Fibroblast of lung (primary cell): ENCODE data around the gene ZNF700. TPM values are rescaled to one million over a fixed set of nuclear protein-coding genes. Genes with fewer than 3 reads are reported as not detected.
"Not testable (repeated sequence)": the region's sequence is repeated elsewhere in the genome, so short reads cannot be mapped to it uniquely, and the experiment has no call there.

Experiments used
- DNase-seq, 2 donors: peaks; one replicate each; pipeline versions ENCODE4 v3.0.0 to v3.0.0-alpha.2; 2010; ENCODE audit warnings: low read depth in 2 of 2
- H2AFZ ChIP-seq: 2 replicates; pipeline ENCODE4 v1.5.1; 2012; ENCODE audit warnings: low read length, control low read depth, inconsistent platforms
- H3K27ac ChIP-seq: 2 replicates; pipeline ENCODE4 v1.5.1; 2011; ENCODE audit warnings: low read length, control low read depth; ENCODE audit not compliant: insufficient read depth
- H3K27me3 ChIP-seq: 2 replicates; pipeline ENCODE4 v1.5.1; 2011; ENCODE audit warnings: mild to moderate bottlenecking, low read length; ENCODE audit not compliant: control insufficient read depth, insufficient read depth
- H3K36me3 ChIP-seq: 2 replicates; pipeline ENCODE4 v1.5.1; 2011; ENCODE audit warnings: low read length; ENCODE audit not compliant: control insufficient read depth, insufficient read depth
- H3K4me1 ChIP-seq: 2 replicates; pipeline ENCODE4 v1.5.1; 2011; ENCODE audit warnings: low read length; ENCODE audit not compliant: control insufficient read depth, insufficient read depth; ENCODE audit errors: extremely low read depth
- H3K4me2 ChIP-seq: 2 replicates; pipeline ENCODE4 v1.5.1; 2011; ENCODE audit warnings: low read length, control low read depth; ENCODE audit not compliant: insufficient read depth; ENCODE audit errors: extremely low read depth
- H3K4me3 ChIP-seq, 4 experiments: fragments of 200-600 bp in 1 of 4; sonication (generic) in 1 of 4; replicated peaks in 1 of 4; 2 replicates each; pipeline ENCODE4 v1.5.1; 2011 to 2016; ENCODE audit warnings: low read length in 4 of 4, low read depth in 3 of 4, mild to moderate bottlenecking in 3 of 4, control low read depth in 2 of 4, inconsistent platforms in 1 of 4, mixed read lengths in 1 of 4; ENCODE audit not compliant: insufficient read depth in 1 of 4; ENCODE audit errors: control extremely low read depth in 1 of 4
- H3K79me2 ChIP-seq: 2 replicates; pipeline ENCODE4 v1.5.1; 2012; ENCODE audit warnings: mild to moderate bottlenecking, low read length, inconsistent platforms; ENCODE audit not compliant: control insufficient read depth, insufficient read depth
- H3K9ac ChIP-seq: 2 replicates; pipeline ENCODE4 v1.5.1; 2011; ENCODE audit warnings: mild to moderate bottlenecking, low read length, control low read depth; ENCODE audit not compliant: insufficient read depth
- H3K9me3 ChIP-seq: 2 replicates; pipeline ENCODE4 v1.5.1; 2012; ENCODE audit warnings: low read depth, low read length; ENCODE audit not compliant: control insufficient read depth, insufficient read depth
- H4K20me1 ChIP-seq: 2 replicates; pipeline ENCODE4 v1.5.1; 2011; ENCODE audit warnings: low read length; ENCODE audit not compliant: control insufficient read depth, insufficient read depth; ENCODE audit errors: extremely low read depth
- EZH2 ChIP-seq: IDR thresholded peaks from 2 replicates; pipeline ENCODE4 v1.5.1; 2012; ENCODE audit warnings: low read length, control low read depth, mild to moderate bottlenecking; ENCODE audit errors: missing control alignments
- polyA plus RNA-seq, 2 donors: library from polyadenylated mRNA; depleted of rRNA in 1 of 2; stranded (reverse) in 1 of 2; unstranded in 1 of 2; fragments of >200 nt; gene quantifications; 2 replicates each; pipeline ENCODE4 v1.2.1, GENCODE V29; 2011 to 2012; ENCODE audit warnings: missing spikeins in 1 of 2
- total RNA-seq: library from RNA; depleted of rRNA; stranded (reverse); fragments of >200 nt; gene quantifications from 2 replicates; pipeline ENCODE4 v1.2.1, GENCODE V29; 2014
- TF ChIP-seq, protein P1 (sequence below), 2 donors: IDR thresholded peaks in 1 of 2; conservative IDR thresholded peaks in 1 of 2; 1 replicate in 1 of 2; 2 replicates in 1 of 2; pipeline ENCODE4 v1.5.1; 2011 to 2012; ENCODE audit warnings: low read length in 2 of 2, control low read depth in 1 of 2, inconsistent platforms in 1 of 2, low read depth in 1 of 2, mild to moderate bottlenecking in 1 of 2

ZNF700 gene
- total and polyA plus RNA-seq, 2 donors (not counting 1 experiment from before 2014, with no cell fraction given): 5.7 to 12.4 TPM

DNA sequence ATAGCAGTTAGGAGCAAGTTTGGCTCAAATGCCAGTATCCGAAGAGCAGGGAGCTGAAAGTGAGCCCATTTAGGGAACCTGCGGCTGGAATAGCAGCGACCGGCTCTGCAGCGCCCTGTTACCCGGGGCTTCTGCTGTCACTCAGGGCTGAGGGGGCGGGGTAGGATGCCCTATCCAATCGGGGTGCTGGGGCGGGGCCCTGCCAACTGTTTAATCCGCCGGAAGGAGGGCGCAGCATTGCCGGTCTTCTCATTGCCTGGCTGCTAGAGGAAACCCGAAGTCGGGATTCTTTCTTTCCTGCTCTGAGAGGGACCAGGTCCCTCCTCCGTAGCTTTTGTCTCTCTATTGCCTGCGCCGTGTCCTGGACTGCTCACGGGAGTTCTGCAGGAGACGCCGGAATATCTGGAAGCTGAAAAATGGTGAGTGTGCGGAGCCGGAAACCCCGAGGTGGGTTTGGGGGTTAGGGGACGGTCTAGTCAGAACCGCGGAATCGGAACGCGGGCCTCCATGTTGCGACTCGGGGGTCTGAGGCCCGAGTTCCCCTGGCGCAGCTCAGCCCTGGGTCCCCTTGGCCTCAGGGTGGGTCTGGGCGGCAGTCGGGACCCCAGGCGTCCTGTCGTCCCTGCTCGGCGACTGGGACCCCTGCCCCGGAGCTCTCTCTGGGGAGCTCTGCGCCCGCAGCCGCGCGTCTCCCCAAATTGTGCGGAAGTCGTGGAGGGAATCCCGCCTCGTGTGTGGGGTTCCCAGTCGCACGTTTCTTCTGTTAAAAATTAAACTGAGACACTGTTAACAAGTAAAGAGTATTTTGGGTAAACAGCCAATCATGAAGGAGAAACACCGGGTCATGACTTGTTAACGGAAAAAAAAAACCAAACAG, 62.7 kb downstream of the ZNF700 start:
- no peaks in the 10 kb centered on the region for H4K20me1 ChIP-seq
- DNase-seq: peak; percentile 90 to 93
- H3K79me2 ChIP-seq: peaks cover 2% of the 10 kb centered on the region
- no peaks in the 10 kb centered on the region for H3K4me1 ChIP-seq
- no peaks in the 10 kb centered on the region for H3K36me3 ChIP-seq
- H3K4me3 ChIP-seq: peak overlapping the region; percentile 68 to 94 (median 82)
- peak overlapping the region; percentile 46 for H3K9ac ChIP-seq
- H3K27ac ChIP-seq: peak overlapping the region; percentile 66
- TF ChIP-seq, protein P1, sequence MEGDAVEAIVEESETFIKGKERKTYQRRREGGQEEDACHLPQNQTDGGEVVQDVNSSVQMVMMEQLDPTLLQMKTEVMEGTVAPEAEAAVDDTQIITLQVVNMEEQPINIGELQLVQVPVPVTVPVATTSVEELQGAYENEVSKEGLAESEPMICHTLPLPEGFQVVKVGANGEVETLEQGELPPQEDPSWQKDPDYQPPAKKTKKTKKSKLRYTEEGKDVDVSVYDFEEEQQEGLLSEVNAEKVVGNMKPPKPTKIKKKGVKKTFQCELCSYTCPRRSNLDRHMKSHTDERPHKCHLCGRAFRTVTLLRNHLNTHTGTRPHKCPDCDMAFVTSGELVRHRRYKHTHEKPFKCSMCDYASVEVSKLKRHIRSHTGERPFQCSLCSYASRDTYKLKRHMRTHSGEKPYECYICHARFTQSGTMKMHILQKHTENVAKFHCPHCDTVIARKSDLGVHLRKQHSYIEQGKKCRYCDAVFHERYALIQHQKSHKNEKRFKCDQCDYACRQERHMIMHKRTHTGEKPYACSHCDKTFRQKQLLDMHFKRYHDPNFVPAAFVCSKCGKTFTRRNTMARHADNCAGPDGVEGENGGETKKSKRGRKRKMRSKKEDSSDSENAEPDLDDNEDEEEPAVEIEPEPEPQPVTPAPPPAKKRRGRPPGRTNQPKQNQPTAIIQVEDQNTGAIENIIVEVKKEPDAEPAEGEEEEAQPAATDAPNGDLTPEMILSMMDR (conservative IDR thresholded peaks at IDR 0.05 in 1 of 2, IDR thresholded peaks at IDR 0.05 in 1 of 2; ENCODE audit: low read depth in 1 of 2, low read length in 2 of 2): no peak
- TF ChIP-seq EZH2: no peak
- peak overlapping the region; percentile 94 for H3K4me2 ChIP-seq
- no peaks in the 10 kb centered on the region for H3K27me3 ChIP-seq
- H3K9me3 ChIP-seq: no peaks in the 10 kb centered on the region
- H2AFZ ChIP-seq: peak overlapping the region; percentile 92

DNA sequence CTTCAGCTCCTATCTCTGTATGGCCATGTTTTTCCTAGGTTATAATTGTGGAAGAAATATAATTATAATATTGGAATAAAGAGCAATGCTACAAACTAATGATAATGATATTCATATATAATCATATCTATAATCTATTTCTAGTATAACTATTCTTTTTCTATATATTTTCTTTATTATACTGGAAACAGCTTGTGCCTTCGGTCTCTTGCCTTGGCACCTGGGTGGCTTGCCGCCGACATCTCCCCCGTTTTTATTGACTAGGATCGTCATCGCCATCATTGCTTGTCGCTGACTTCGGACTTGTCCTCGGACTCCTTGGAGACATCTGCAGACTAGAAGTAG, 64.2 kb downstream of the ZNF700 start:
- Histone ChIP-seq H3K36me3 (no peaks in the 10 kb centered on the region), H3K4me3 (peak overlapping the region in 2 of 4 experiments; percentile 87 to 94)

DNA sequence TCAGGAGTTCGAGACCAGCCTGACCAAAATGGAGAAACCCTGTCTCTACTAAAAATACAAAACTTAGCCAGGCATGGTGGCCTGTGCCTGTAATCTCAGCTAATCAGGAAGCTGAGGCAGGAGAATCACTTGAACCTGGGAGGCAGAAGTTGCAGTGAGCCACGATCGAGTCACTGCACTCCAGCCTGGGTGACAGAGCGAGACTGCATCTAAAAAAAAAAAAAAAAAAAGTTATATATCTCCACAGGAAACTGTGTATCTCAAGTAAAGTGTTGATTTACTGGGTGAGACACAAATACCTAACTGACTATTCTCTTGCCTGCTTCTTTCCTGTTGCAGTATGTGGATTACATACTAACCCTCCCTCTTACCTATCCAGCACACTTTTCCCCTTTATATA, 67.0 kb downstream of the ZNF700 start:
- not testable (repeated sequence) for H3K27me3 ChIP-seq, H3K4me1 ChIP-seq, H3K4me3 ChIP-seq, H3K79me2 ChIP-seq, H3K9me3 ChIP-seq, H2AFZ ChIP-seq, H3K27ac ChIP-seq, H3K9ac ChIP-seq, H3K4me2 ChIP-seq, H4K20me1 ChIP-seq, H3K36me3 ChIP-seq, DNase-seq

More for the DNA sequence above, 64.2 kb downstream of the ZNF700 start:
- H3K79me2 ChIP-seq: peaks cover 2% of the 10 kb centered on the region
- no peaks in the 10 kb centered on the region for H3K9me3 ChIP-seq
- DNase-seq: no peak
- no peak overlapping the region for H2AFZ ChIP-seq
- no peaks in the 10 kb centered on the region for H4K20me1 ChIP-seq
- no peak for TF ChIP-seq EZH2
- TF ChIP-seq, protein P1 (conservative IDR thresholded peaks at IDR 0.05 in 1 of 2, IDR thresholded peaks at IDR 0.05 in 1 of 2; ENCODE audit: low read depth in 1 of 2, low read length in 2 of 2): no peak
- H3K4me1 ChIP-seq: no peaks in the 10 kb centered on the region
- no peak overlapping the region for H3K9ac ChIP-seq
- H3K27me3 ChIP-seq: no peaks in the 10 kb centered on the region
- no peak overlapping the region for H3K27ac ChIP-seq
- no peak overlapping the region for H3K4me2 ChIP-seq
